ENCODE results near the gene ZSWIM5. TPM values are rescaled to one million over a fixed set of nuclear protein-coding genes. Genes with fewer than 3 reads are reported as not detected.
"Not testable (repeated sequence)": the region's sequence is repeated elsewhere in the genome, so short reads cannot be mapped to it uniquely, and the experiment has no call there.

The ZSWIM5 gene
- total RNA-seq, 2 donors from 2014 or later, result 8.8 to 12.3 TPM

GRCh38 chr1:45117766-45118165, 88.6 kb downstream of the ZSWIM5 start:
- WGBS, 2 experiments (ENCODE audit: insufficient coverage in 1 of 2, insufficient read length in 1 of 2), result 86 to 93% methylated on average over 1 of the region's 1 CpG
- no peak overlapping the region for H3K4me3 ChIP-seq (ENCODE audit: low read length)
- no peak overlapping the region for H3K27ac ChIP-seq (ENCODE audit: low read depth, low read length)
- no peak overlapping the region for H3K9ac ChIP-seq (ENCODE audit: extremely low read depth, low read length, poor library complexity, severe bottlenecking)
- Mint-ChIP-seq H3K4me3 (no peak overlapping the region), H3K27me3 (ENCODE audit: insufficient read depth) (no peaks in the 10 kb centered on the region), H3K27ac (no peak overlapping the region), H3K36me3 (ENCODE audit: low read depth) (peaks cover 18% of the 10 kb centered on the region), H3K9me3 (peaks cover 33% of the 10 kb centered on the region), H3K4me1 (no peaks in the 10 kb centered on the region)
- peaks cover 40% of the 10 kb centered on the region for H3K9me3 ChIP-seq (ENCODE audit: control insufficient read depth, low read length)
- no peak for DNase-seq
- H3K4me1 ChIP-seq (ENCODE audit: control insufficient read depth, insufficient read depth, low read length), result peaks cover 4% of the 10 kb centered on the region
- no peaks in the 10 kb centered on the region for H3K27me3 ChIP-seq (ENCODE audit: control insufficient read depth, insufficient read depth, low read length, poor library complexity, severe bottlenecking)
- H3K36me3 ChIP-seq (ENCODE audit: control insufficient read depth, insufficient read depth, low read length), result peaks cover 26% of the 10 kb centered on the region
- TF ChIP-seq CTCF (conservative IDR thresholded peaks at IDR 0.05), result no peak

GRCh38 chr1:45116820-45117219, 89.6 kb downstream of the ZSWIM5 start:
- DNase-seq, result no peak
- Mint-ChIP-seq H3K4me3 (no peak overlapping the region), H3K4me1 (no peaks in the 10 kb centered on the region), H3K9me3 (peaks cover 36% of the 10 kb centered on the region), H3K27me3 (ENCODE audit: insufficient read depth) (no peaks in the 10 kb centered on the region), H3K36me3 (ENCODE audit: low read depth) (peaks cover 18% of the 10 kb centered on the region), H3K27ac (no peak overlapping the region)
- TF ChIP-seq CTCF (conservative IDR thresholded peaks at IDR 0.05), result no peak
- Histone ChIP-seq H3K27ac (ENCODE audit: low read depth, low read length) (no peak overlapping the region), H3K27me3 (ENCODE audit: control insufficient read depth, insufficient read depth, low read length, poor library complexity, severe bottlenecking) (no peaks in the 10 kb centered on the region), H3K36me3 (ENCODE audit: control insufficient read depth, insufficient read depth, low read length) (peaks cover 31% of the 10 kb centered on the region), H3K9me3 (ENCODE audit: control insufficient read depth, low read length) (peaks cover 50% of the 10 kb centered on the region), H3K4me3 (ENCODE audit: low read length) (peak overlapping the region; percentile 4), H3K4me1 (ENCODE audit: control insufficient read depth, insufficient read depth, low read length) (no peaks in the 10 kb centered on the region), H3K9ac (ENCODE audit: extremely low read depth, low read length, poor library complexity, severe bottlenecking) (no peak overlapping the region)
- 97 to 100% methylated on average over 1 to 2 of the region's 2 CpGs for WGBS, 2 experiments (ENCODE audit: insufficient coverage in 1 of 2, insufficient read length in 1 of 2)

- H3K4me3 ChIP-seq (ENCODE audit: low read length), result no peak overlapping the region
- Mint-ChIP-seq H3K27me3 (ENCODE audit: insufficient read depth) (no peaks in the 10 kb centered on the region), H3K36me3 (ENCODE audit: low read depth) (peaks cover 18% of the 10 kb centered on the region), H3K9me3 (peaks cover 40% of the 10 kb centered on the region), H3K4me1 (no peaks in the 10 kb centered on the region), H3K4me3 (no peak overlapping the region), H3K27ac (no peak overlapping the region)
- WGBS, 2 experiments (ENCODE audit: insufficient coverage in 1 of 2, insufficient read length in 1 of 2), result 96% methylated on average over 1 of the region's 1 CpG; no CpG with 5 or more reads in 1 of the 2 experiments
- no peak for DNase-seq
- H3K9me3 ChIP-seq (ENCODE audit: control insufficient read depth, low read length), result peaks cover 55% of the 10 kb centered on the region
- no peaks in the 10 kb centered on the region for H3K27me3 ChIP-seq (ENCODE audit: control insufficient read depth, insufficient read depth, low read length, poor library complexity, severe bottlenecking)
- H3K27ac ChIP-seq (ENCODE audit: low read depth, low read length), result no peak overlapping the region
- no peaks in the 10 kb centered on the region for H3K4me1 ChIP-seq (ENCODE audit: control insufficient read depth, insufficient read depth, low read length)
- peaks cover 36% of the 10 kb centered on the region for H3K36me3 ChIP-seq (ENCODE audit: control insufficient read depth, insufficient read depth, low read length)
- no peak for TF ChIP-seq CTCF (conservative IDR thresholded peaks at IDR 0.05)
- H3K9ac ChIP-seq (ENCODE audit: extremely low read depth, low read length, poor library complexity, severe bottlenecking), result no peak overlapping the region
These were observed 90.1 kb downstream of the ZSWIM5 start for GRCh38 chr1:45116340-45116739.

GRCh38 chr1:45115198-45115597, 91.2 kb downstream of the ZSWIM5 start:
- not testable (repeated sequence) for H3K4me1 ChIP-seq (ENCODE audit: control insufficient read depth, insufficient read depth, low read length); H3K4me3 Mint-ChIP-seq; DNase-seq; H3K27me3 ChIP-seq (ENCODE audit: control insufficient read depth, insufficient read depth, low read length, poor library complexity, severe bottlenecking); H3K27me3 Mint-ChIP-seq (ENCODE audit: insufficient read depth); H3K27ac Mint-ChIP-seq; H3K27ac ChIP-seq (ENCODE audit: low read depth, low read length); H3K4me1 Mint-ChIP-seq; H3K9ac ChIP-seq (ENCODE audit: extremely low read depth, low read length, poor library complexity, severe bottlenecking); H3K4me3 ChIP-seq (ENCODE audit: low read length)
- peaks cover 26% of the 10 kb centered on the region for H3K36me3 Mint-ChIP-seq (ENCODE audit: low read depth)
- peaks cover 50% of the 10 kb centered on the region for H3K9me3 Mint-ChIP-seq
- Histone ChIP-seq H3K36me3 (ENCODE audit: control insufficient read depth, insufficient read depth, low read length) (peaks cover 41% of the 10 kb centered on the region), H3K9me3 (ENCODE audit: control insufficient read depth, low read length) (peaks cover 66% of the 10 kb centered on the region)
- WGBS, 2 experiments (ENCODE audit: insufficient coverage in 1 of 2, insufficient read length in 1 of 2), result 96 to 97% methylated on average over 18 to 33 of the region's 33 CpGs

Measured in endodermal cell (in vitro differentiated cells).